HCT116 (cell line): Measurements from ENCODE around the gene OTUD7B. TPM values are rescaled to one million over a fixed set of nuclear protein-coding genes. Genes with fewer than 3 reads are reported as not detected.
A peak's percentile ranks its signal among the peaks of the same experiment; 100 is the strongest.

Experiments
- ATAC-seq: fragments of 200-7000 bp; cut with Tn5 transposase; 2 replicates; pipeline ENCODE4 v1.9.1; 2020; ENCODE audit warnings: mild to moderate bottlenecking, moderate library complexity
- BruUV-seq: library from RNA; stranded (reverse); fragments of 400-500 nt; replicated peaks from 2 replicates; lab custom pipeline; 2021; lab: Mats Ljungman, UMichigan
- CTCF ChIA-PET: fragments of 300-600 bp; sonication (Branson Sonifier 250); formaldehyde crosslinking; loops from one replicate; lab custom pipeline; 2021; ENCODE audit warnings: antibody characterized with exemption; lab: Charles Lee
- POLR2A ChIA-PET: fragments of 300-600, 350-600 bp; sonication (Branson Sonifier 250); formaldehyde crosslinking; loops from one replicate; lab custom pipeline; 2021; ENCODE audit warnings: antibody characterized with exemption; lab: Charles Lee
- RAD21 ChIA-PET, 2 experiments: fragments of 300-600 bp; sonication (Branson Sonifier 250); formaldehyde crosslinking; loops; one replicate each; lab custom pipeline; 2023; ENCODE audit warnings: low total read pairs in 2 of 2; ENCODE audit not compliant: uncharacterized antibody in 2 of 2, unreplicated experiment in 2 of 2, low non-redundant PET in 1 of 2; lab: Charles Lee
- DNase-seq: peaks from one replicate; pipeline ENCODE4 v3.0.0-alpha.2; 2010; ENCODE audit warnings: low read depth, low spot score
- H2AFZ ChIP-seq: fragments of 200-600 bp; shearing (Covaris generic), sonication (generic); 2 replicates; pipeline ENCODE4 v1.6.1; 2017; ENCODE audit warnings: low read depth, mixed run types, mixed read lengths, antibody characterized with exemption, low read length; ENCODE audit not compliant: poor library complexity, severe bottlenecking
- H3K27ac ChIP-seq: 2 replicates; pipeline ENCODE4 v1.5.1; 2012; ENCODE audit warnings: low read depth, low read length
- H3K27me3 ChIP-seq: fragments of 200-600 bp; sonication (generic); 2 replicates; pipeline ENCODE4 v1.6.1; 2016; ENCODE audit warnings: mixed run types, low read length, mixed read lengths; ENCODE audit not compliant: insufficient read depth
- H3K36me3 ChIP-seq, 2 experiments: fragments of 200-500 bp in 1 of 2; fragments of 200-600 bp in 1 of 2; sonication (Bioruptor generic) in 1 of 2; sonication (generic) in 1 of 2; 2 replicates each; pipeline versions ENCODE4 v1.5.1 to v1.6.1; 2014 to 2016; ENCODE audit warnings: low read length in 2 of 2, inconsistent platforms in 1 of 2, mixed read lengths in 1 of 2, mixed run types in 1 of 2; ENCODE audit not compliant: insufficient read depth in 2 of 2, control insufficient read depth in 1 of 2
- H3K4me1 ChIP-seq, 2 experiments: fragments of 200-600 bp in 1 of 2; sonication (generic) in 1 of 2; 2 replicates each; pipeline versions ENCODE4 v1.5.1 to v1.6.1; 2012 to 2017; ENCODE audit warnings: low read length in 2 of 2, inconsistent platforms in 1 of 2, mild to moderate bottlenecking in 1 of 2, mixed read lengths in 1 of 2, mixed run types in 1 of 2, moderate library complexity in 1 of 2; ENCODE audit not compliant: insufficient read depth in 2 of 2, control insufficient read depth in 1 of 2
- H3K4me2 ChIP-seq: fragments of 200-600 bp; sonication (generic); 2 replicates; pipeline ENCODE4 v1.6.1; 2017; ENCODE audit warnings: mixed run types, low read length, mixed read lengths
- H3K4me3 ChIP-seq, 2 experiments: fragments of 200-600 bp in 1 of 2; sonication (generic) in 1 of 2; replicated peaks in 1 of 2; 2 replicates each; pipeline ENCODE4 v1.5.1; 2011 to 2016; ENCODE audit warnings: low read length in 2 of 2, control low read depth in 1 of 2, low read depth in 1 of 2, mild to moderate bottlenecking in 1 of 2, mixed read lengths in 1 of 2, mixed run types in 1 of 2
- H3K79me2 ChIP-seq: fragments of 200-600 bp; sonication (generic); 2 replicates; pipeline ENCODE4 v1.6.1; 2017; ENCODE audit warnings: mild to moderate bottlenecking, mixed run types, low read length, moderate library complexity, mixed read lengths; ENCODE audit not compliant: insufficient read depth
- H3K9ac ChIP-seq: fragments of 200-600 bp; sonication (generic); 2 replicates; pipeline ENCODE4 v1.6.1; 2016; ENCODE audit warnings: low read length, mixed read lengths
- H3K9me2 ChIP-seq: fragments of 200-600 bp; sonication (generic), shearing (Covaris generic); 2 replicates; pipeline ENCODE4 v1.6.1; 2017; ENCODE audit warnings: mixed run types, mild to moderate bottlenecking, moderate library complexity; ENCODE audit not compliant: insufficient read depth
- H3K9me3 ChIP-seq, 2 experiments: fragments of 200-500 bp in 1 of 2; fragments of 200-600 bp in 1 of 2; sonication (Bioruptor generic) in 1 of 2; sonication (generic) in 1 of 2; 2 replicates each; pipeline ENCODE4 v1.6.1; 2014 to 2017; ENCODE audit warnings: low read length in 2 of 2, mixed read lengths in 2 of 2, inconsistent platforms in 1 of 2, low read depth in 1 of 2, mild to moderate bottlenecking in 1 of 2, mixed run types in 1 of 2, moderate library complexity in 1 of 2; ENCODE audit not compliant: control insufficient read depth in 1 of 2, insufficient read depth in 1 of 2
- H4K20me1 ChIP-seq: fragments of 200-600 bp; sonication (generic), shearing (Covaris generic); 2 replicates; pipeline ENCODE4 v1.6.1; 2017; ENCODE audit warnings: mixed run types, mild to moderate bottlenecking, moderate library complexity; ENCODE audit not compliant: insufficient read depth
- ATF3 ChIP-seq: IDR thresholded peaks from 2 replicates; pipeline ENCODE4 v1.6.1; 2012
- CTCF ChIP-seq, 3 experiments: fragments of 200-600 bp in 1 of 3; sonication (generic) in 1 of 3; IDR thresholded peaks in 2 of 3; conservative IDR thresholded peaks in 1 of 3; 2 replicates each; pipeline ENCODE4 v1.5.1; 2012 to 2017; ENCODE audit warnings: low read depth in 2 of 3, low read length in 2 of 3, antibody characterized with exemption in 1 of 3, borderline replicate concordance in 1 of 3, control low read depth in 1 of 3, mild to moderate bottlenecking in 1 of 3, mixed read lengths in 1 of 3, mixed run types in 1 of 3, moderate library complexity in 1 of 3; ENCODE audit not compliant: insufficient read depth in 1 of 3
- EGR1 ChIP-seq: IDR thresholded peaks from 2 replicates; pipeline ENCODE4 v1.6.1; 2012; ENCODE audit warnings: low read depth
- ELF1 ChIP-seq: IDR thresholded peaks from 2 replicates; pipeline ENCODE4 v1.6.1; 2012; ENCODE audit warnings: low read depth, borderline replicate concordance
- EZH2phosphoT487 ChIP-seq: fragments of 200-600 bp; IDR thresholded peaks from 2 replicates; pipeline ENCODE4 v1.6.1; 2018; ENCODE audit warnings: antibody characterized with exemption, borderline replicate concordance
- FOSL1 ChIP-seq: IDR thresholded peaks from 2 replicates; pipeline ENCODE4 v1.6.1; 2012; ENCODE audit warnings: low read depth
- JUND ChIP-seq: IDR thresholded peaks from 2 replicates; pipeline ENCODE4 v1.6.1; 2012
- MAX ChIP-seq: IDR thresholded peaks from 2 replicates; pipeline ENCODE4 v1.6.1; 2012
- POLR2A ChIP-seq: IDR thresholded peaks from 2 replicates; pipeline ENCODE4 v1.7.0; 2011; ENCODE audit warnings: borderline replicate concordance; ENCODE audit not compliant: insufficient read depth, insufficient read length; ENCODE audit errors: extremely low read depth
- POLR2AphosphoS5 ChIP-seq: IDR thresholded peaks from 2 replicates; pipeline ENCODE4 v1.6.1; 2011; ENCODE audit warnings: mild to moderate bottlenecking, low read depth, low read length, moderate library complexity
- RAD21 ChIP-seq: IDR thresholded peaks from 2 replicates; pipeline ENCODE4 v1.6.1; 2012; ENCODE audit warnings: low read depth, mild to moderate bottlenecking
- REST ChIP-seq: IDR thresholded peaks from 2 replicates; pipeline ENCODE4 v1.6.1; 2012; ENCODE audit warnings: low read depth
- intact Hi-C: fragments of 100-400 bp; cut with micrococcal nuclease; formaldehyde crosslinking; loops from 2 replicates; pipeline ENCODE4 v1.10.0; 2022
- total RNA-seq: library from RNA; stranded (reverse); gene quantifications from one replicate; pipeline ENCODE4 v1.2.1, GENCODE V29; 2021; ENCODE audit not compliant: unreplicated experiment

Gene OTUD7B
- total RNA-seq, 1 experiment from 2014 or later, result 23.7 TPM

GRCh38 chr1:150009604-150010392, 728 bp downstream of the OTUD7B start:
- CTCF ChIA-PET, result interaction anchor here (1.3 kb wide), 1 partner anchor 10 kb away, joined by 4 read pairs; no protein-coding TSS in a partner anchor
- H4K20me1 ChIP-seq, result no peaks in the 10 kb centered on the region
- TF ChIP-seq REST (no peak), RAD21 (no peak), POLR2AphosphoS5 (no peak), MAX (no peak), JUND (no peak), ATF3 (no peak), CTCF (IDR thresholded peaks at IDR 0.05 in 2 of 3, conservative IDR thresholded peaks at IDR 0.05 in 1 of 3; ENCODE audit: borderline replicate concordance in 1 of 3, insufficient read depth in 1 of 3, low read depth in 2 of 3, low read length in 2 of 3) (no peak), EZH2phosphoT487 (no peak), POLR2A (no peak), EGR1 (no peak), ELF1 (no peak), FOSL1 (no peak)
- TF ChIP-seq, all 23 proteins: peak for 0
- Histone ChIP-seq H3K36me3 (peaks cover 0 to 2% of the 10 kb centered on the region in 2 experiments; a peak in 2 of 4 replicates), H2AFZ (no peak overlapping the region), H3K4me3 (peak overlapping the region; percentile 83 to 94), H3K27me3 (no peaks in the 10 kb centered on the region), H3K9me3 (no peaks in the 10 kb centered on the region), H3K4me2 (peak overlapping the region; percentile 92), H3K9me2 (no peaks in the 10 kb centered on the region), H3K79me2 (peaks cover 49% of the 10 kb centered on the region), H3K4me1 (peaks cover 7 to 37% of the 10 kb centered on the region in 2 experiments; a peak in 3 of 4 replicates), H3K27ac (peak overlapping the region; percentile 85), H3K9ac (peak overlapping the region; percentile 90)
- intact Hi-C loops, result loop anchor here (2.0 to 5.0 kb wide), 2 partner anchors 57 to 72 kb away; partner anchors contain the start of genes MTMR11 and VPS45
- DNase-seq (no peak), ATAC-seq (peak; percentile 52)
- TSS peak; percentile 55 for BruUV-seq
- ChIA-PET POLR2A (interaction anchor here (1.0 to 2.3 kb wide), 4 partner anchors 22 to 122 kb away, joined by 3 to 12 read pairs (median 4); a partner anchor contains a TSS), RAD21 (no interaction called here)
